Peyer's patch (tissue), 4 donors: ENCODE results near the gene PCED1B. TPM values are rescaled to one million over a fixed set of nuclear protein-coding genes. Genes with fewer than 3 reads are reported as not detected.

Experiments used
- DNase-seq, 3 donors: peaks; one replicate each; pipeline ENCODE4 v3.0.0-alpha.2; 2017 to 2019
- H3K27ac ChIP-seq, 4 donors: fragments of 200-600 bp; sonication (generic); one replicate each; pipeline ENCODE4 v1.5.1; 2016 to 2019
- H3K27me3 ChIP-seq, 2 donors: fragments of 200-600 bp; sonication (generic); one replicate each; pipeline ENCODE4 v1.5.1; 2019
- H3K36me3 ChIP-seq, 3 donors: fragments of 200-600 bp; sonication (generic); one replicate each; pipeline ENCODE4 v1.5.1; 2016 to 2019
- H3K4me1 ChIP-seq, 4 donors: fragments of 200-600 bp; sonication (generic); one replicate each; pipeline ENCODE4 v1.5.1; 2016 to 2019
- H3K4me3 ChIP-seq, 4 donors: fragments of 200-600 bp; sonication (generic); 1 replicate in 3 of 4; 2 replicates in 1 of 4; pipeline ENCODE4 v1.5.1; 2016 to 2019; ENCODE audit warnings: mild to moderate bottlenecking in 1 of 4
- H3K9me3 ChIP-seq, 4 donors: fragments of 200-600 bp; sonication (generic); one replicate each; pipeline ENCODE4 v1.5.1; 2016 to 2019; ENCODE audit warnings: mild to moderate bottlenecking in 1 of 4
- CTCF ChIP-seq, 6 experiments: fragments of 450-650 bp in 4 of 6; fragments of 200-600 bp in 2 of 6; sonication (generic) in 1 of 6; IDR thresholded peaks; one replicate each; pipeline ENCODE4 v1.5.1; 2017 to 2019; ENCODE audit warnings: antibody characterized with exemption in 6 of 6, mild to moderate bottlenecking in 3 of 6, moderate library complexity in 1 of 6
- POLR2A ChIP-seq, 2 donors: fragments of 450-650 bp; IDR thresholded peaks; one replicate each; pipeline ENCODE4 v1.5.1; 2017; ENCODE audit warnings: antibody characterized with exemption in 2 of 2, mild to moderate bottlenecking in 2 of 2, moderate library complexity in 2 of 2
- small RNA-seq, 2 donors: library from RNA; depleted of rRNA; stranded (forward); fragments of <200 nt; gene quantifications; one replicate each; pipeline ENCODE3, GENCODE V24; 2016
- total RNA-seq, 4 donors: library from RNA; depleted of rRNA; stranded (reverse); fragments of >200 nt; gene quantifications; one replicate each; pipeline ENCODE4 v1.1.0, GENCODE V29; 2016

The PCED1B gene
- total RNA-seq, 4 donors from 2014 or later, result 1.9 to 11.6 (median 2.3) TPM; not detected in 1

- Histone ChIP-seq H3K4me1 (peaks cover 0 to 8% (median 5%) of the 10 kb centered on the region in 4 donors), H3K27me3 (no peaks in the 10 kb centered on the region), H3K9me3 (no peaks in the 10 kb centered on the region), H3K36me3 (no peaks in the 10 kb centered on the region), H3K4me3 (no peak overlapping the region), H3K27ac (no peak overlapping the region)
- TF ChIP-seq CTCF (IDR thresholded peaks at IDR 0.05), result no peak
- no peak for TF ChIP-seq POLR2A (IDR thresholded peaks at IDR 0.05)
- DNase-seq, result no peak
Observed at GRCh38 chr12:47282206-47282605, 202.8 kb downstream of the PCED1B start.

Small RNAs within 50 kb of the gene (small RNA-seq; reads per million reads assigned to genes)
- gene MIR4698, result 0 reads per million in 2 donors

Other genes with a start within 250 kb of the PCED1B start
- 1 to 10 TPM; 1.6 to 7.4 (median 3.1) TPM for gene AMIGO2, start 338 bp downstream of the PCED1B start, total RNA-seq